ENCODE data around the gene PLXNA2. TPM values are rescaled to one million over a fixed set of nuclear protein-coding genes. Genes with fewer than 3 reads are reported as not detected.

Gene PLXNA2
- total and polyA plus RNA-seq, 2 of the 4 experiments (the other 2 are of a cell fraction), result 0.72 to 1.1 TPM

- dilution Hi-C loops (cut with HindIII; ENCODE audit: low sequenced_read_pairs, unreplicated experiment), result no loop called here
Observed at GRCh38 chr1:208251015-208251414, 6.8 kb upstream of the PLXNA2 start.

More at GRCh38 chr1:208251015-208251414, 6.8 kb upstream of the PLXNA2 start:
- no peak overlapping the region for H4K8ac ChIP-seq (ENCODE audit: low read depth in 2 of 2, low read length in 2 of 2)
- in situ Hi-C loops (cut with MboI; ENCODE audit: low sequenced_read_pairs), result no loop called here
- no peaks in the 10 kb centered on the region for H3K9me3 ChIP-seq (ENCODE audit: control insufficient read depth, insufficient read depth, low read length)
- CTCF ChIA-PET, result interaction anchor here (1.3 kb wide), 1 partner anchor 229 kb away, joined by 5 read pairs; no protein-coding TSS in a partner anchor
- H3K18ac ChIP-seq (ENCODE audit: low read depth, low read length), result no peak overlapping the region
- H3K9me1 ChIP-seq (ENCODE audit: insufficient read depth, low read length), result no peaks in the 10 kb centered on the region
- H3K9ac ChIP-seq (ENCODE audit: low read depth, low read length), result no peak overlapping the region
- H3K4me1 ChIP-seq (ENCODE audit: control insufficient read depth, insufficient read depth, low read length), result peaks cover 1% of the 10 kb centered on the region; the same call in 1 of the 2 replicates
- H2BK120ac ChIP-seq (ENCODE audit: low read depth, low read length), result no peak overlapping the region
- intact Hi-C loops (cut with micrococcal nuclease), result no loop called here
- no peak overlapping the region for H3K27ac ChIP-seq (ENCODE audit: insufficient read depth, low read length)
- no peaks in the 10 kb centered on the region for H4K20me1 ChIP-seq (ENCODE audit: insufficient read depth, low read length)
- no peak overlapping the region for H2BK15ac ChIP-seq (ENCODE audit: low read depth, low read length)
- DNase-seq, result no peak
- WGBS, 2 experiments (ENCODE audit: extremely low coverage in 2 of 2, insufficient read length in 1 of 2), result no CpG with 5 or more reads among the region's 5 CpGs
- no peaks in the 10 kb centered on the region for H3K36me3 ChIP-seq (ENCODE audit: control insufficient read depth, insufficient read depth, low read length)
- H3K56ac ChIP-seq (ENCODE audit: extremely low read depth, insufficient read depth, low read length), result no peak overlapping the region
- H3K27me3 ChIP-seq (ENCODE audit: control insufficient read depth, insufficient read depth, low read length), result peaks cover 33% of the 10 kb centered on the region
- no peak overlapping the region for H3K23ac ChIP-seq (ENCODE audit: low read depth, low read length)
- H2AK9ac ChIP-seq (replicated peaks; ENCODE audit: low read depth, low read length, poor library complexity), result no peak overlapping the region
- H4K5ac ChIP-seq (ENCODE audit: low read depth, low read length), result no peak overlapping the region
- no peak overlapping the region for H2BK5ac ChIP-seq (ENCODE audit: low read depth, low read length, poor library complexity, severe bottlenecking)
- H3K4me3 ChIP-seq (ENCODE audit: insufficient read depth, low read depth, low read length), result no peak overlapping the region
- H2AFZ ChIP-seq (replicated peaks; ENCODE audit: low read length, poor library complexity), result no peak overlapping the region
- POLR2A ChIA-PET (ENCODE audit: unreplicated experiment), result no interaction called here
- no peaks in the 10 kb centered on the region for H3K79me1 ChIP-seq (ENCODE audit: low read depth in 1 of 2, low read length in 2 of 2)
- no peak overlapping the region for H3K4me2 ChIP-seq (ENCODE audit: low read depth, low read length)
- H3K4ac ChIP-seq (ENCODE audit: low read depth, low read length), result no peak overlapping the region
- no peak overlapping the region for H4K91ac ChIP-seq (ENCODE audit: insufficient read depth, low read depth, low read length)
- no TSS peak for BruUV-seq (replicated peaks)
- no peak for ATAC-seq (ENCODE audit: low read depth)
- TF ChIP-seq ELK1 (IDR thresholded peaks at IDR 0.05; ENCODE audit: borderline replicate concordance, low read depth, low read length) (no peak), MAFK (IDR thresholded peaks at IDR 0.05; ENCODE audit: low read depth, low read length) (no peak), RAD21 (IDR thresholded peaks at IDR 0.05; ENCODE audit: low read length) (no peak), BHLHE40 (IDR thresholded peaks at IDR 0.05; ENCODE audit: low read depth, low read length) (no peak), SMC3 (IDR thresholded peaks at IDR 0.05; ENCODE audit: low read depth, low read length) (no peak), USF2 (IDR thresholded peaks at IDR 0.05; ENCODE audit: low read depth, low read length) (no peak), RCOR1 (IDR thresholded peaks at IDR 0.05; ENCODE audit: insufficient replicate concordance, low read length) (no peak), MAZ (IDR thresholded peaks at IDR 0.05; ENCODE audit: borderline replicate concordance, low read depth, low read length) (no peak), RFX5 (IDR thresholded peaks at IDR 0.05; ENCODE audit: low read depth, low read length) (no peak), MXI1 (IDR thresholded peaks at IDR 0.05; ENCODE audit: borderline replicate concordance, low read depth, low read length) (no peak), FOS (IDR thresholded peaks at IDR 0.05; ENCODE audit: low read depth, low read length) (no peak), CHD1 (IDR thresholded peaks at IDR 0.05; ENCODE audit: low read depth, low read length) (no peak), CEBPB (IDR thresholded peaks at IDR 0.05; ENCODE audit: low read depth, low read length) (no peak), CTCF (conservative IDR thresholded peaks at IDR 0.05; ENCODE audit: low read depth, low read length) (no peak), POLR2A (IDR thresholded peaks at IDR 0.05; ENCODE audit: low read depth, low read length) (no peak), NFE2L2 (IDR thresholded peaks at IDR 0.05; ENCODE audit: low read depth, low read length) (no peak)
- H3K14ac ChIP-seq (replicated peaks; ENCODE audit: low read depth, low read length), result no peak overlapping the region
- H2BK20ac ChIP-seq (ENCODE audit: low read depth, low read length), result no peak overlapping the region
- no peak overlapping the region for H2AK5ac ChIP-seq (ENCODE audit: low read depth, low read length)
